Breast epithelium (tissue), 3 donors: ENCODE data around the gene NTNG1.

Source experiments
- POLR2AphosphoS5 ChIP-seq, 3 donors: sonication (generic); formaldehyde crosslinking; IDR thresholded peaks; one replicate each; pipeline ENCODE4 v1.6.1; 2017; ENCODE audit warnings: antibody characterized with exemption in 3 of 3
- TF ChIP-seq, protein P1 (sequence below), 3 donors: fragments of 450-650 bp; IDR thresholded peaks; one replicate each; pipeline ENCODE4 v1.5.1; 2016 to 2017; ENCODE audit warnings: antibody characterized with exemption in 3 of 3, mild to moderate bottlenecking in 3 of 3, moderate library complexity in 3 of 3

DNA sequence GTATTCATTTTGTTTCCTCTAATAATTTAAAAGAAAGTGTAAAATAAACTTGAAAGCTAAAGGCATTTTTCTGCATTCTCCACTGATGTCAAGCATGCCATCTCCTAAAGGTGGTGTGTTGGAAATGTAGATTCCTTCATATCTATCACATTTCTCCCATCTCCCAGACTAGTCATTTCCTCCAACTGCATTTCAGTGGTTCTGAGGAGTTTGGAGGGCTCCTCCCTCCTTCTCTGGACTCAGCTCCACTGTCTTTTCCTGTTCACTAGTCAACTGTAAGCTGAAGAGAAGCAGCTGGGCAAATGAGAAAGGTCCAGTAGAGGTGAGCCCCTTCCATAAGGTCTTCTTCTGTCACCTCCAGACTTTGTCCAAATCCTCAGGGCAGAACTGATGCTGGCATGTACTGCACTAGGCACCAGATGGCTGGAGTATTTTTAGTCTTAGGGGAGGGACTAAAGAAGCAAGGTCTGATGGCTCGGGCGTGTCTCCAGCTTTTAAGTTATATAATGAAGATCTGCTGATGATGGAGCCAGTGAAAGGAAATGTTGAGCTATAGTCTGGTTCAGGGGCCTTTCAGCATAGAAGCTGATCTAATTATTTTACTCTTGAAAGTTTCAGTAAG, 186.1 kb downstream of the NTNG1 start:
- TF ChIP-seq, protein P1, sequence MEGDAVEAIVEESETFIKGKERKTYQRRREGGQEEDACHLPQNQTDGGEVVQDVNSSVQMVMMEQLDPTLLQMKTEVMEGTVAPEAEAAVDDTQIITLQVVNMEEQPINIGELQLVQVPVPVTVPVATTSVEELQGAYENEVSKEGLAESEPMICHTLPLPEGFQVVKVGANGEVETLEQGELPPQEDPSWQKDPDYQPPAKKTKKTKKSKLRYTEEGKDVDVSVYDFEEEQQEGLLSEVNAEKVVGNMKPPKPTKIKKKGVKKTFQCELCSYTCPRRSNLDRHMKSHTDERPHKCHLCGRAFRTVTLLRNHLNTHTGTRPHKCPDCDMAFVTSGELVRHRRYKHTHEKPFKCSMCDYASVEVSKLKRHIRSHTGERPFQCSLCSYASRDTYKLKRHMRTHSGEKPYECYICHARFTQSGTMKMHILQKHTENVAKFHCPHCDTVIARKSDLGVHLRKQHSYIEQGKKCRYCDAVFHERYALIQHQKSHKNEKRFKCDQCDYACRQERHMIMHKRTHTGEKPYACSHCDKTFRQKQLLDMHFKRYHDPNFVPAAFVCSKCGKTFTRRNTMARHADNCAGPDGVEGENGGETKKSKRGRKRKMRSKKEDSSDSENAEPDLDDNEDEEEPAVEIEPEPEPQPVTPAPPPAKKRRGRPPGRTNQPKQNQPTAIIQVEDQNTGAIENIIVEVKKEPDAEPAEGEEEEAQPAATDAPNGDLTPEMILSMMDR (IDR thresholded peaks at IDR 0.05): no peak
- no peak for TF ChIP-seq POLR2AphosphoS5 (IDR thresholded peaks at IDR 0.05)
